HCT116 (cell line): ENCODE results near the gene PHF13. TPM values are rescaled to one million over a fixed set of nuclear protein-coding genes. Genes with fewer than 3 reads are reported as not detected.
A peak's percentile ranks its signal among the peaks of the same experiment; 100 is the strongest.

ENCODE experiments used
- ATAC-seq: fragments of 200-7000 bp; cut with Tn5 transposase; 2 replicates; pipeline ENCODE4 v1.9.1; 2020; ENCODE audit warnings: mild to moderate bottlenecking, moderate library complexity
- BruUV-seq: library from RNA; stranded (reverse); fragments of 400-500 nt; replicated peaks from 2 replicates; lab custom pipeline; 2021; lab: Mats Ljungman, UMichigan
- CTCF ChIA-PET: fragments of 300-600 bp; sonication (Branson Sonifier 250); formaldehyde crosslinking; loops from one replicate; lab custom pipeline; 2021; ENCODE audit warnings: antibody characterized with exemption; lab: Charles Lee
- POLR2A ChIA-PET: fragments of 300-600, 350-600 bp; sonication (Branson Sonifier 250); formaldehyde crosslinking; loops from one replicate; lab custom pipeline; 2021; ENCODE audit warnings: antibody characterized with exemption; lab: Charles Lee
- RAD21 ChIA-PET, 2 experiments: fragments of 300-600 bp; sonication (Branson Sonifier 250); formaldehyde crosslinking; loops; one replicate each; lab custom pipeline; 2023; ENCODE audit warnings: low total read pairs in 2 of 2; ENCODE audit not compliant: uncharacterized antibody in 2 of 2, unreplicated experiment in 2 of 2, low non-redundant PET in 1 of 2; lab: Charles Lee
- DNase-seq: peaks from one replicate; pipeline ENCODE4 v3.0.0-alpha.2; 2010; ENCODE audit warnings: low read depth, low spot score
- H2AFZ ChIP-seq: fragments of 200-600 bp; shearing (Covaris generic), sonication (generic); 2 replicates; pipeline ENCODE4 v1.6.1; 2017; ENCODE audit warnings: low read depth, mixed run types, mixed read lengths, antibody characterized with exemption, low read length; ENCODE audit not compliant: poor library complexity, severe bottlenecking
- H3K27ac ChIP-seq: 2 replicates; pipeline ENCODE4 v1.5.1; 2012; ENCODE audit warnings: low read depth, low read length
- H3K27me3 ChIP-seq: fragments of 200-600 bp; sonication (generic); 2 replicates; pipeline ENCODE4 v1.6.1; 2016; ENCODE audit warnings: mixed run types, low read length, mixed read lengths; ENCODE audit not compliant: insufficient read depth
- H3K36me3 ChIP-seq, 2 experiments: fragments of 200-500 bp in 1 of 2; fragments of 200-600 bp in 1 of 2; sonication (Bioruptor generic) in 1 of 2; sonication (generic) in 1 of 2; 2 replicates each; pipeline versions ENCODE4 v1.5.1 to v1.6.1; 2014 to 2016; ENCODE audit warnings: low read length in 2 of 2, inconsistent platforms in 1 of 2, mixed read lengths in 1 of 2, mixed run types in 1 of 2; ENCODE audit not compliant: insufficient read depth in 2 of 2, control insufficient read depth in 1 of 2
- H3K4me1 ChIP-seq, 2 experiments: fragments of 200-600 bp in 1 of 2; sonication (generic) in 1 of 2; 2 replicates each; pipeline versions ENCODE4 v1.5.1 to v1.6.1; 2012 to 2017; ENCODE audit warnings: low read length in 2 of 2, inconsistent platforms in 1 of 2, mild to moderate bottlenecking in 1 of 2, mixed read lengths in 1 of 2, mixed run types in 1 of 2, moderate library complexity in 1 of 2; ENCODE audit not compliant: insufficient read depth in 2 of 2, control insufficient read depth in 1 of 2
- H3K4me2 ChIP-seq: fragments of 200-600 bp; sonication (generic); 2 replicates; pipeline ENCODE4 v1.6.1; 2017; ENCODE audit warnings: mixed run types, low read length, mixed read lengths
- H3K4me3 ChIP-seq, 2 experiments: fragments of 200-600 bp in 1 of 2; sonication (generic) in 1 of 2; replicated peaks in 1 of 2; 2 replicates each; pipeline ENCODE4 v1.5.1; 2011 to 2016; ENCODE audit warnings: low read length in 2 of 2, control low read depth in 1 of 2, low read depth in 1 of 2, mild to moderate bottlenecking in 1 of 2, mixed read lengths in 1 of 2, mixed run types in 1 of 2
- H3K79me2 ChIP-seq: fragments of 200-600 bp; sonication (generic); 2 replicates; pipeline ENCODE4 v1.6.1; 2017; ENCODE audit warnings: mild to moderate bottlenecking, mixed run types, low read length, moderate library complexity, mixed read lengths; ENCODE audit not compliant: insufficient read depth
- H3K9ac ChIP-seq: fragments of 200-600 bp; sonication (generic); 2 replicates; pipeline ENCODE4 v1.6.1; 2016; ENCODE audit warnings: low read length, mixed read lengths
- H3K9me2 ChIP-seq: fragments of 200-600 bp; sonication (generic), shearing (Covaris generic); 2 replicates; pipeline ENCODE4 v1.6.1; 2017; ENCODE audit warnings: mixed run types, mild to moderate bottlenecking, moderate library complexity; ENCODE audit not compliant: insufficient read depth
- H3K9me3 ChIP-seq, 2 experiments: fragments of 200-500 bp in 1 of 2; fragments of 200-600 bp in 1 of 2; sonication (Bioruptor generic) in 1 of 2; sonication (generic) in 1 of 2; 2 replicates each; pipeline ENCODE4 v1.6.1; 2014 to 2017; ENCODE audit warnings: low read length in 2 of 2, mixed read lengths in 2 of 2, inconsistent platforms in 1 of 2, low read depth in 1 of 2, mild to moderate bottlenecking in 1 of 2, mixed run types in 1 of 2, moderate library complexity in 1 of 2; ENCODE audit not compliant: control insufficient read depth in 1 of 2, insufficient read depth in 1 of 2
- H4K20me1 ChIP-seq: fragments of 200-600 bp; sonication (generic), shearing (Covaris generic); 2 replicates; pipeline ENCODE4 v1.6.1; 2017; ENCODE audit warnings: mixed run types, mild to moderate bottlenecking, moderate library complexity; ENCODE audit not compliant: insufficient read depth
- CTCF ChIP-seq, 3 experiments: fragments of 200-600 bp in 1 of 3; sonication (generic) in 1 of 3; IDR thresholded peaks in 2 of 3; conservative IDR thresholded peaks in 1 of 3; 2 replicates each; pipeline ENCODE4 v1.5.1; 2012 to 2017; ENCODE audit warnings: low read depth in 2 of 3, low read length in 2 of 3, antibody characterized with exemption in 1 of 3, borderline replicate concordance in 1 of 3, control low read depth in 1 of 3, mild to moderate bottlenecking in 1 of 3, mixed read lengths in 1 of 3, mixed run types in 1 of 3, moderate library complexity in 1 of 3; ENCODE audit not compliant: insufficient read depth in 1 of 3
- FOSL1 ChIP-seq: IDR thresholded peaks from 2 replicates; pipeline ENCODE4 v1.6.1; 2012; ENCODE audit warnings: low read depth
- JUND ChIP-seq: IDR thresholded peaks from 2 replicates; pipeline ENCODE4 v1.6.1; 2012
- POLR2A ChIP-seq: IDR thresholded peaks from 2 replicates; pipeline ENCODE4 v1.7.0; 2011; ENCODE audit warnings: borderline replicate concordance; ENCODE audit not compliant: insufficient read depth, insufficient read length; ENCODE audit errors: extremely low read depth
- SRF ChIP-seq: IDR thresholded peaks from 2 replicates; pipeline ENCODE4 v1.6.1; 2012; ENCODE audit warnings: low read depth
- ZNF274 ChIP-seq: fragments of 200-500 bp; sonication (Bioruptor generic); IDR thresholded peaks from 2 replicates; pipeline ENCODE4 v1.6.1; 2014; ENCODE audit warnings: mild to moderate bottlenecking, low read depth, low read length, inconsistent platforms
- intact Hi-C: fragments of 100-400 bp; cut with micrococcal nuclease; formaldehyde crosslinking; loops from 2 replicates; pipeline ENCODE4 v1.10.0; 2022
- total RNA-seq: library from RNA; stranded (reverse); gene quantifications from one replicate; pipeline ENCODE4 v1.2.1, GENCODE V29; 2021; ENCODE audit not compliant: unreplicated experiment

PHF13 gene
- total RNA-seq, 1 experiment from 2014 or later: 25.8 TPM

GRCh38 chr1:6603238-6603914 lies 10.2 kb upstream of the PHF13 start:
- DNase-seq (no peak), ATAC-seq (peak; percentile 44)
- Histone ChIP-seq H3K9ac (peak overlapping the region; percentile 85), H3K36me3 (peaks cover 2 to 14% of the 10 kb centered on the region in 2 experiments; a peak in 1 of 4 replicates), H3K4me1 (peaks cover 22 to 33% of the 10 kb centered on the region in 2 experiments), H3K4me2 (peak overlapping the region; percentile 86), H3K27ac (peak overlapping the region; percentile 94), H3K9me3 (no peaks in the 10 kb centered on the region), H4K20me1 (peaks cover 4% of the 10 kb centered on the region; the same call in 1 of the 2 replicates), H3K9me2 (no peaks in the 10 kb centered on the region), H2AFZ (peak overlapping the region; percentile 70), H3K27me3 (no peaks in the 10 kb centered on the region), H3K79me2 (peaks cover 42% of the 10 kb centered on the region), H3K4me3 (peak overlapping the region; percentile 48 to 96)
- POLR2A ChIA-PET: interaction anchor here (0.8 to 1.6 kb wide), 3 partner anchors 21 to 80 kb away, joined by 3 to 6 read pairs (median 3); partner anchors contain the start of genes THAP3 and ZBTB48
- intact Hi-C loops: loop anchor here (2.0 kb wide), 1 partner anchor 49 kb away; the partner anchor contains the start of genes NOL9 and TAS1R1
- TSS peak; percentile 89 for BruUV-seq
- TF ChIP-seq JUND (no peak), CTCF (IDR thresholded peaks at IDR 0.05 in 2 of 3, conservative IDR thresholded peaks at IDR 0.05 in 1 of 3; ENCODE audit: borderline replicate concordance in 1 of 3, insufficient read depth in 1 of 3, low read depth in 2 of 3, low read length in 2 of 3) (no peak), POLR2A (peak; percentile 49), SRF (no peak), ZNF274 (no peak), FOSL1 (no peak)
- RAD21 ChIA-PET: no interaction called here
- CTCF ChIA-PET: interaction anchor here (0.9 to 1.5 kb wide), 4 partner anchors 9 to 79 kb away, joined by 3 read pairs; partner anchors contain the start of gene NOL9
